ENCODE measurements around the gene TTBK1.
"Not testable (repeated sequence)": the region's sequence is repeated elsewhere in the genome, so short reads cannot be mapped to it uniquely, and the experiment has no call there.

Gene TTBK1

GRCh38 chr6:43298565-43299337, 55.5 kb downstream of the TTBK1 start:
- H3K27me3 ChIP-seq: peaks cover 0 to 48% of the 10 kb centered on the region in 2 donors
- TF ChIP-seq, protein P1, sequence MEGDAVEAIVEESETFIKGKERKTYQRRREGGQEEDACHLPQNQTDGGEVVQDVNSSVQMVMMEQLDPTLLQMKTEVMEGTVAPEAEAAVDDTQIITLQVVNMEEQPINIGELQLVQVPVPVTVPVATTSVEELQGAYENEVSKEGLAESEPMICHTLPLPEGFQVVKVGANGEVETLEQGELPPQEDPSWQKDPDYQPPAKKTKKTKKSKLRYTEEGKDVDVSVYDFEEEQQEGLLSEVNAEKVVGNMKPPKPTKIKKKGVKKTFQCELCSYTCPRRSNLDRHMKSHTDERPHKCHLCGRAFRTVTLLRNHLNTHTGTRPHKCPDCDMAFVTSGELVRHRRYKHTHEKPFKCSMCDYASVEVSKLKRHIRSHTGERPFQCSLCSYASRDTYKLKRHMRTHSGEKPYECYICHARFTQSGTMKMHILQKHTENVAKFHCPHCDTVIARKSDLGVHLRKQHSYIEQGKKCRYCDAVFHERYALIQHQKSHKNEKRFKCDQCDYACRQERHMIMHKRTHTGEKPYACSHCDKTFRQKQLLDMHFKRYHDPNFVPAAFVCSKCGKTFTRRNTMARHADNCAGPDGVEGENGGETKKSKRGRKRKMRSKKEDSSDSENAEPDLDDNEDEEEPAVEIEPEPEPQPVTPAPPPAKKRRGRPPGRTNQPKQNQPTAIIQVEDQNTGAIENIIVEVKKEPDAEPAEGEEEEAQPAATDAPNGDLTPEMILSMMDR (IDR thresholded peaks at IDR 0.05): no peak
- H3K4me3 ChIP-seq: no peak overlapping the region
- DNase-seq: no peak
- H3K27ac ChIP-seq: no peak overlapping the region
- H3K4me1 ChIP-seq: no peaks in the 10 kb centered on the region
- H3K9me3 ChIP-seq: no peaks in the 10 kb centered on the region
- no peaks in the 10 kb centered on the region for H3K36me3 ChIP-seq
- intact Hi-C loops (cut with DNase I; ENCODE audit: low total_unique reads): no loop called here

DNA sequence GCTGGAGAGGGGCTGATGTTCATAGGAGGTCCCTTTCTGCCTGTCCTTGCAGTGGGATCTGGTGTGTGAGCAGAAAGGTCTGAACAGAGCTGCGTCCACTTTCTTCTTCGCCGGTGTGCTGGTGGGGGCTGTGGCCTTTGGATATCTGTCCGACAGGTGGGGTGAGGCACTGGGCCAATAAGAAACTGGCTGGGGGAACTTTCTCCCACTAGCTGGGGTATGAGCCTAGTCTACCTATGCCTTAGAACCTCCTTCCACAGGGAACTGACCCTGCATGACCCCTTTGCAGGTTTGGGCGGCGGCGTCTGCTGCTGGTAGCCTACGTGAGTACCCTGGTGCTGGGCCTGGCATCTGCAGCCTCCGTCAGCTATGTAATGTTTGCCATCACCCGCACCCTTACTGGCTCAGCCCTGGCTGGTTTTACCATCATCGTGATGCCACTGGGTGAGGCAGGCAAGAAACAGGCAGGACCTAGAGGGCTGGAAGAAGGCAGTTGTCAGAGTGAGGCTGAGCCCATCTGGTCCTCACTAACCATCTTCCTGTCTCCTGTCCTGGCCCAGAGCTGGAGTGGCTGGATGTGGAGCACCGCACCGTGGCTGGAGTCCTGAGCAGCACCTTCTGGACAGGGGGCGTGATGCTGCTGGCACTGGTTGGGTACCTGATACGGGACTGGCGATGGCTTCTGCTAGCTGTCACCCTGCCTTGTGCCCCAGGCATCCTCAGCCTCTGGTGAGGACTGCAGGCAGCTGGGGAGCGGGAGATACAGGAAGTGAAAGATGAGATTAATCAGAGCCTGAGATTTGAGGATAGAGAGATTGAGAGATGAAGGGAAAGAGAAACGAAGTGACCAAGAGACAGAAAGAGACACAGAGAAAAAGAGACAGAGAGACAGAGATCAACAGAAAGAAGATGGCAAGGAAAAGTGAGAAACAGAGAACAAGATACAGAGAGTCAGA, 56.3 kb downstream of the TTBK1 start:
- no peak overlapping the region for H3K27ac ChIP-seq
- H3K36me3 ChIP-seq: no peaks in the 10 kb centered on the region
- TF ChIP-seq, protein P1 (IDR thresholded peaks at IDR 0.05): no peak
- H3K9me3 ChIP-seq: no peaks in the 10 kb centered on the region
- intact Hi-C loops (cut with DNase I; ENCODE audit: low total_unique reads): no loop called here
- peaks cover 0 to 48% of the 10 kb centered on the region in 2 donors for H3K27me3 ChIP-seq
- no peak for DNase-seq
- H3K4me1 ChIP-seq: no peaks in the 10 kb centered on the region
- H3K4me3 ChIP-seq: no peak overlapping the region

DNA sequence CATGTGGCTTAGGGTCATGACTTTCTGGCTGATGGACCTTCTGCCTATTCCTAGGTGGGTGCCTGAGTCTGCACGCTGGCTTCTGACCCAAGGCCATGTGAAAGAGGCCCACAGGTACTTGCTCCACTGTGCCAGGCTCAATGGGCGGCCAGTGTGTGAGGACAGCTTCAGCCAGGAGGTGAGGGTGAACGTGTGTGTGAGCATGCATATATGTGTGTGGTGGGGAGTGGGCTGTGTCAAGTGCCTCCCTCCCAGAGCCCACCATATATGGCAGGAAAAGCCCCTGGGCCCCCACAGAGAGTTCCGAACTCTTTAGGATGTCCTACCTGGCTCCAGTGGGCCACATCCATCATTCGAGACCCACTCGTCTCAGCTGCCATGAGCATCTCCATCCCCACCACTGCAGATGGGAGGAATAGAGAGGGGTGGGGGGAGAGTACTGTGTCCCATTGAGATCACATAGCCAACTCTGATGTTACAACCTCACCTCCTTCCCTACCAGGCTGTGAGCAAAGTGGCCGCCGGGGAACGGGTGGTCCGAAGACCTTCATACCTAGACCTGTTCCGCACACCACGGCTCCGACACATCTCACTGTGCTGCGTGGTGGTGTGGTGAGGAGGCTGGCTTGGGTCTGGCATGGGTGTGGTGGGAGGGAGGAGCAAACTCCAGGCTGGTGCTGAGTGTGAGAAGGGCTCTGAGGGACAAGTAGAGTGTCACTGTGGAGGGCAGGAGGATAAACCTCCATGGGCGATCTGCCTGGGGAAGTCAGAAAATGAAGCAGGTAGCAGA, 58.0 kb downstream of the TTBK1 start:
- DNase-seq: no peak
- H3K27ac ChIP-seq: no peak overlapping the region
- H3K9me3 ChIP-seq: no peaks in the 10 kb centered on the region
- H3K4me1 ChIP-seq: no peaks in the 10 kb centered on the region
- peaks cover 0 to 53% of the 10 kb centered on the region in 2 donors for H3K27me3 ChIP-seq
- intact Hi-C loops (cut with DNase I; ENCODE audit: low total_unique reads): no loop called here
- no peaks in the 10 kb centered on the region for H3K36me3 ChIP-seq
- TF ChIP-seq, protein P1 (IDR thresholded peaks at IDR 0.05): no peak
- no peak overlapping the region for H3K4me3 ChIP-seq

GRCh38 chr6:43302126-43302525, 58.8 kb downstream of the TTBK1 start:
- DNase-seq: no peak

GRCh38 chr6:43303006-43303405, 59.7 kb downstream of the TTBK1 start:
- H3K4me3 ChIP-seq; H3K9me3 ChIP-seq; intact Hi-C loops (cut with DNase I; ENCODE audit: low total_unique reads); DNase-seq; H3K4me1 ChIP-seq; H3K36me3 ChIP-seq; H3K27ac ChIP-seq: not testable (repeated sequence)
- H3K27me3 ChIP-seq: peaks cover 0 to 58% of the 10 kb centered on the region in 2 donors

More at GRCh38 chr6:43302126-43302525, 58.8 kb downstream of the TTBK1 start:
- Histone ChIP-seq H3K36me3 (no peaks in the 10 kb centered on the region), H3K4me3 (no peak overlapping the region), H3K4me1 (no peaks in the 10 kb centered on the region), H3K27ac (no peak overlapping the region), H3K27me3 (peaks cover 0 to 58% of the 10 kb centered on the region in 2 donors), H3K9me3 (no peaks in the 10 kb centered on the region)
- TF ChIP-seq, protein P1 (IDR thresholded peaks at IDR 0.05): no peak
- intact Hi-C loops (cut with DNase I; ENCODE audit: low total_unique reads): no loop called here
